Brain microvascular endothelial cell (primary cell): ENCODE results near the gene CHAF1B.

Experiments used
- DNase-seq: peaks from one replicate; pipeline ENCODE4 v3.0.0-alpha.2; 2020
- H3K27ac ChIP-seq: fragments of 250-450 bp; sonication (Bioruptor Pico); 2 replicates; pipeline ENCODE4 v1.5.1; 2020; ENCODE audit warnings: mild to moderate bottlenecking, moderate library complexity
- H3K27me3 ChIP-seq: fragments of 250-450 bp; sonication (Bioruptor Pico); replicated peaks from 2 replicates; pipeline ENCODE4 v1.5.1; 2020; ENCODE audit warnings: mild to moderate bottlenecking
- H3K36me3 ChIP-seq: fragments of 250-450 bp; sonication (Bioruptor Pico); replicated peaks from 2 replicates; pipeline ENCODE4 v1.5.1; 2020; ENCODE audit warnings: mild to moderate bottlenecking
- H3K4me3 ChIP-seq: 2 replicates; pipeline ENCODE4 v1.5.1; 2011; ENCODE audit warnings: low read depth, mild to moderate bottlenecking, control low read depth, low read length, moderate library complexity
- in situ Hi-C: cut with HindIII; loops from 2 replicates; pipeline ENCODE4 v1.10.0; 2017; ENCODE audit warnings: low sequenced_read_pairs, low pct_ligation_motif_present
- TF ChIP-seq, protein P1 (sequence below): IDR thresholded peaks from 2 replicates; pipeline ENCODE4 v1.5.1; 2011; ENCODE audit warnings: low read depth, mild to moderate bottlenecking, moderate library complexity, low read length, control low read depth, inconsistent platforms; ENCODE audit errors: missing control alignments

CHAF1B gene

DNA sequence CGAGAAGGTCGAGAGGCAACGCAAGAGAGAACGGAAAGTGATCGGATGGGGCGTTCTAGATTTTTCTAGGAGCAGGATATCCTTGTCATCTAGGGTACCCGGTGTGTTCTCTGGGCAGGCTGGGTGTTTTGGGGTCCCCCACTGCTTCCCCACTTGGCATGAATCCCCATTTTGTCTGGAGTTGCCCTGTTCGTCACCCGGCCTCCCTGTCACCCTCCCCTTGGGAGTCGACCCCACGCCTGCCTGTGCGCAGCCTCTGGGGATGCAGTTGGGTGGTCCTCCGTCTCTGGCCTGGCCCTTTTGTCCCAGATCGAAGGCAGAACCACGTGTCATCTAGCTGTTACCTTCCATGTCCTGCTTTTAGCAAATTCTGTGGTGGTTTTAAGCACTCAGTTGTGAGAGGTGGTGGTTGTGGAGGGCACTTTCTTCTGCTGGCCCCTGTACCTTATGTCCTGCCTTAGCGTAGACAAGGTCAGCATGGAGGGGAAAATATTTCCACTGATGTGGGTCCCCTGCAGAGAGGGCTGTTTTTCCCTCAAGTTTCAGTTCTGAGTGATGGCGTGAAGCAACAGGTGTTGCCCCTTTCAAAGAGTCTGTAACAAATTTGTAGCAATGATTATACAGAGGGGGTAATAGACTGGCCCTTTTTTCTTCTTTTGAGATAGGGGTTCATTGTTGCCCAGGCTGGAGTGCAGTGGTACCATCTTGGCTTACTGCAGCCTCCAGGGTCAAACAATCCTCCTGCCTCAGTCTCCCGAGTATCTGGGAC lies 35.6 kb downstream of the CHAF1B start:
- TF ChIP-seq, protein P1, sequence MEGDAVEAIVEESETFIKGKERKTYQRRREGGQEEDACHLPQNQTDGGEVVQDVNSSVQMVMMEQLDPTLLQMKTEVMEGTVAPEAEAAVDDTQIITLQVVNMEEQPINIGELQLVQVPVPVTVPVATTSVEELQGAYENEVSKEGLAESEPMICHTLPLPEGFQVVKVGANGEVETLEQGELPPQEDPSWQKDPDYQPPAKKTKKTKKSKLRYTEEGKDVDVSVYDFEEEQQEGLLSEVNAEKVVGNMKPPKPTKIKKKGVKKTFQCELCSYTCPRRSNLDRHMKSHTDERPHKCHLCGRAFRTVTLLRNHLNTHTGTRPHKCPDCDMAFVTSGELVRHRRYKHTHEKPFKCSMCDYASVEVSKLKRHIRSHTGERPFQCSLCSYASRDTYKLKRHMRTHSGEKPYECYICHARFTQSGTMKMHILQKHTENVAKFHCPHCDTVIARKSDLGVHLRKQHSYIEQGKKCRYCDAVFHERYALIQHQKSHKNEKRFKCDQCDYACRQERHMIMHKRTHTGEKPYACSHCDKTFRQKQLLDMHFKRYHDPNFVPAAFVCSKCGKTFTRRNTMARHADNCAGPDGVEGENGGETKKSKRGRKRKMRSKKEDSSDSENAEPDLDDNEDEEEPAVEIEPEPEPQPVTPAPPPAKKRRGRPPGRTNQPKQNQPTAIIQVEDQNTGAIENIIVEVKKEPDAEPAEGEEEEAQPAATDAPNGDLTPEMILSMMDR: no peak
- DNase-seq: no peak

DNA sequence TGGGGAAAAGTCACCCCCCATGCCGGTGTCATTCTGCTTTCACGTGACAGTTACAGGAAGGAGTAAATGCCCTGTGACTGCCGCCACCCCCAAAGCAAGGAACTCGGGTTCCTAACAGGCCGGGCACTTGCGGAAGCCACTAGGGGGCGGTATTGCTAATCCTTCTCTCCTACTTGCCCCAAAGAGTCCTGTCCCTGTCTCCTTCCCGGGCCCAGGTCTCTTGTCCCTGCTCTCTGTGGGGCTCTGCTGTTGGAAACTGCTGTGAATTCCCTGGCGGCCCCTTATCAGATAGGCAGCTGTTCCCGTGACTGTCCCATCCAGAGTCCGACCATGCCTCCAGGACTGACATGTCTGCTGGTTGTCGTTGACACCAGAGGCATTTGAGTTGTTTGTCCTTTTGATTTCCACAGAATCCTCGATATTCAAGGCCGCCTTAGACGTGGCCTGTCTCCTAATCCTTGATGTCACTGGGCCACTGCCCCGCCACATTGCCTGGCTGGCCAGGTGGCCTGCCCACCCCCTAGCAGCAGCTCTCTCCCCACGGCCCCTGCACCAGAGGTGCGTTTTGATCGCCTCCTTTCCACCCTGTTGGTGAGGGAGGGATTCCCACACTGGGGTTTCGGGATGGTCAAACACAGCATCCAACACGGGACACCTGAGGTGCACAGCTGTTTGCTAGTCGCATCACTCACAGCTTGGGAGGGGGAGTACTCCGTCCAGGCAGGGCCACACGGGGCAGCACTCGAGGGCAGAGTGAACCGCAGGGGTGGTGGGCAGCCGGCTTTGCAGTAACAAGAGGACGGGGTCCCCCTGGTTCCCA lies 37.3 kb downstream of the CHAF1B start:
- H3K4me3 ChIP-seq: no peak overlapping the region
- no peaks in the 10 kb centered on the region for H3K36me3 ChIP-seq
- peak overlapping the region; percentile 13 for H3K27ac ChIP-seq
- H3K27me3 ChIP-seq: no peaks in the 10 kb centered on the region
- peak; percentile 67 for DNase-seq
- in situ Hi-C loops: no loop called here
- TF ChIP-seq, protein P1: peak; percentile 91

More for the DNA sequence above, 35.6 kb downstream of the CHAF1B start:
- no peak overlapping the region for H3K27ac ChIP-seq
- in situ Hi-C loops: no loop called here
- no peaks in the 10 kb centered on the region for H3K27me3 ChIP-seq
- no peak overlapping the region for H3K4me3 ChIP-seq
- H3K36me3 ChIP-seq: no peaks in the 10 kb centered on the region

DNA sequence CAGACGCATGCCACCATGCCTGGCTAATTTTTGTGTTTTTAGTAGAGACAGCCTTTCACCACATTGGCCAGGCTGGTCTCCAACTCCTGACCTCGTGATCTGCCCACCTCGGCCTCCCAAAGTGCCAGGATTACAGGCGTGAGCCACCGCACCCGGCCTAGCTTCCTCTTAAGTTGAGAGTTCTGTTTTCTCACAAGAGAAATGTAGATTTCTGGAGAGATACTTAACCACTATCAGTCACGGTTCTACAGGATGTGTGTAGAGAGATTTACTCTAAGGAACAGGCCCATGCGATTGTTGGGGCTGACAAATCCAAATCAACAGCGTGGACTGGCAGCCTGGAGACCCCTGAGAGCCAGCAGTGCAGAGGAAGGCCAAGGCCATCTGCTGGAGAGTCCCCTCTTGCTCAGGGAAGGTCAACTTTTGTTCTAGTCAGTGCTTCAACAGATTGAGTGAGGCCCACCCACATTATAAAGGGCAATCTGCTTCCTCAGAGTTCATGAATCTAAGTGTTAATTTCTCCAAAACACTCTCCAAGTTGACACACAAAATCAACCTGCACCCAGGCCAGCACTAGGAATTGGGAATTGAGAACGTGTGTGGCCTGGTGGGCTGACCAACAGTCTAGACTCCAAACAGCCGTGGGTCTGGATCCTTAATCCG lies 38.7 kb downstream of the CHAF1B start:
- DNase-seq: no peak
- Histone ChIP-seq H3K27me3 (no peaks in the 10 kb centered on the region), H3K4me3 (no peak overlapping the region), H3K27ac (no peak overlapping the region), H3K36me3 (no peaks in the 10 kb centered on the region)
- TF ChIP-seq, protein P1: no peak
- in situ Hi-C loops: no loop called here

DNA sequence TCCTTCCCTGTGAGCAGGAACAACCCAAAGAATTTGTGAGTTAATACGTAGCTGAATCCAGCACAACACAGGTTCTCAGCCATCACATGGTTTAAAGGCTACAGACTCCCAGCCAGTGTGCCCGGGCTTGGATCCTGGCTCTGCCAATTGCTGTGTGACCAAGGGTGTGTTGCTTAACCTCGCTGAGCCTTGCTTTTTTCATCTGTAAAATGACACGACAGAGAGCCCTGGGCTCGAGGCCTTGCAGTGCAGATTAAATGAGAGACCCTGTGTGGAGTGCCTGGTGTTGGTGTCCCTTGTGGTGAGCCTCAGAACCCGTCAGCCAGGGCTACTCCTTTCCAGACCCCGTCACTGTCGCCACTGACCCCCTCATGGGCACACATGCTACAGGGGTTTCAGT lies 39.4 kb downstream of the CHAF1B start:
- no peaks in the 10 kb centered on the region for H3K36me3 ChIP-seq
- no peak for DNase-seq
- H3K27ac ChIP-seq: no peak overlapping the region
- in situ Hi-C loops: no loop called here
- H3K27me3 ChIP-seq: no peaks in the 10 kb centered on the region
- TF ChIP-seq, protein P1: no peak
- no peak overlapping the region for H3K4me3 ChIP-seq

- no peak overlapping the region for H3K27ac ChIP-seq
- DNase-seq: peak; percentile 75
- TF ChIP-seq, protein P1: no peak
- in situ Hi-C loops: no loop called here
- H3K4me3 ChIP-seq: no peak overlapping the region
- no peaks in the 10 kb centered on the region for H3K27me3 ChIP-seq
- no peaks in the 10 kb centered on the region for H3K36me3 ChIP-seq
Observed at GRCh38 chr21:36425286-36425685, 40.1 kb downstream of the CHAF1B start.
